NCI-H1694 treated with DMSO at 0.1 percent for 48 hours (cell line): ENCODE measurements around the gene SRRD.
A peak's percentile ranks its signal among the peaks of the same experiment; 100 is the strongest.

Experiments used
- DNase-seq: peaks from one replicate; lab custom pipeline; 2025; lab: John Stamatoyannopoulos, UW

SRRD gene

DNA sequence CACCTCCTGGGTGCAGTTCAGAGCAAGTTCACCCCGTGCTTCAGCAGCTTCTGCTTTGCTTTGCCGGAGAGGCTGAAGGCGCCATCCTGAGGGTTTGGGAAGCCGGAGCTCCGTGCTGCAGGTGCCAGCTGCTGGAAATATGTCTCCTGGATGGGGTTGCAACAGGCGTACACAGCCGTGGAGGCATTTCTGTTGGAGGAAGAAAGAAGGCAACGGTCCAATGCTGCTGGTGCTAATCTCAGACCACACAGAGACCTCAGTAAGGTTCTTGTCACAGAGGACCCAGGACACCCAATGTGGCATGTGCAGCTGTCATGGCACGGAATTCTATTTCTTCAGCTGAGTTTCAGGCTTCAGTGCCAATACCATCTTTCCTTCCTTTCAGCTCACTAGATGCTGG lies 30.5 kb upstream of the SRRD start:
- no peak for DNase-seq

DNA sequence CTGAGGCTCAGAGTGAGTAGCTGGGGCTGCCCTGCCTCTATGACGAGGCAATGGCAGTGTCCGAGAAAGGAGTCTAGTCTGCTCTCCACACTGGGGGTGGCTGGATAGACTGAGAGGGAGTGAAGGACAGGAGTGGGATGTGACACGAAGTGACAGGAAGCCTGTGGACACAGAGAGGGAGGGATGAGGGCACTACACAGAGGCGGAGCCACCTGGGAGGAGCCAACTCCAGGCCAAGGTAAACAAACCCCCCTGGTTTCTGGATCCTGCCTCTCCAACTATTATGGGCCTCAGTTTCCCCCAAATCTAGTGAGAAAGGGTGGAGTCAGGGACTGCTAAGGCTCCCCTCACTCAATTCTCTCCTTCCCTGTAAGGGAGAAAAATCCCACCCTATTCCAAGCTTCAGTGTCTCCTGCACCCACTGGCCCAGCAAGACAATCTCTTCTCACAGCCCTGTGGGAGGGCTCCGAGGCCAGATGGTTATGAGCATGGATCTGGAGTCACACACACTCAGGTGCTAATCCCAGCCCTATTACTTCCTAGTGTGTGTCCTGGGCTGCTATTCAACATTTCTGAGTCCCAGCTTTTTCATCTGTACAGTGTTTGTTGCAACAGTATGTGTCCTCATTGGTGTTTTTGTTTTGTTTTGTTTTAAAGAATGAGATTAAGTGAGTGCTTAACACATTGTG lies 29.7 kb upstream of the SRRD start:
- DNase-seq: no peak

DNA sequence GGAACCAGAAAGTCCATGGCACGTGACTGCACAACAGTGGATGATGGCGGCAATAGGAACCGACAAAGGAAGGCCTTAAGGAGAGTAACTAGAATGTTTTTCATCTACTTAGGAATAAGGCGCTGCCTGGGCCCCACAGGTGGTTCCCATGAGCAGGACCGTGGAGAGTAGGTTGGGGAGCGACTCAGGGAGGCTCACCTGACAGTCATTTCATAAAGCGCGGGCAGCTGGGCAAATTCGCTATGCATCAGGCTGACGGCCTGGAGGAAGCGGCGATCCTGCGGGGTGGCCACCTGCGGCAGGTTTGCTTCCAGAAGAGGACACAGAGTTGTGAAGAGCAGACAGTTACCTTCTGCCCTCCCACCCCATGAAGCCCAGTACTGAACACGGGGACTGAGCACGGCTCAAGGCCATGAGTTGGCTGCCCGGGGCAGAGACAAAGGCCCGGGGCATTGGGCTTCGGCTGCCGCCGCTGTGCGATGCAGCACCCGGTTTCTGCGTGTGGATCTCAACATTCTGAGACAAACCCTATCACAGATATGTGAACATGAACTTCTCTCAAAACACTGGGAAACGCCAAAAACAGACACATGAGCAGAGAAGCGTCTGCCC lies 25.9 kb upstream of the SRRD start:
- DNase-seq: no peak

DNA sequence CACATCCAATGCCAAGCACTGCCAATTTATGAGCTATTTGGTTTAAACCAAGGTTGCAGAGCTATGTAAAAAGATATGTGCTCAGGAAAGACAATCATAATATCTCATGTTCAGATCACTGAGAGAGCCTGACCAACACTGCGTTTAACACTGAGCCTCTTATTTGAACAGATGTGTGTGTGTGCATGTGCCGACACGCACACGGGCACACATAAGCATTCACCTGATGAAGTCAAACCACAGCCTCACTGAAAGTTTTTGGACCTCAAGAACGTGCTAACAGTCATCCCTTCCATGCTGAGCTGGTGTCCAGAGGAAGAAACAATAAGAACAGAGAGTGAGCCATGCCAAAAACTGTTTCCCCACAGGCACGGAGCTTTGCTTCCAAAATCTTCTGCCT lies 23.5 kb upstream of the SRRD start:
- no peak for DNase-seq

- DNase-seq: peak; percentile 42
These were observed 22.4 kb upstream of the SRRD start for GRCh38 chr22:26461188-26461810.

- DNase-seq: no peak
These were observed 21.6 kb upstream of the SRRD start for GRCh38 chr22:26462051-26462450.

GRCh38 chr22:26462641-26463040 lies 21.0 kb upstream of the SRRD start:
- DNase-seq: no peak

- DNase-seq: no peak
These were observed 20.5 kb upstream of the SRRD start for GRCh38 chr22:26463101-26463661.

- no peak for DNase-seq
These were observed 20.0 kb upstream of the SRRD start for GRCh38 chr22:26463688-26464087.

DNA sequence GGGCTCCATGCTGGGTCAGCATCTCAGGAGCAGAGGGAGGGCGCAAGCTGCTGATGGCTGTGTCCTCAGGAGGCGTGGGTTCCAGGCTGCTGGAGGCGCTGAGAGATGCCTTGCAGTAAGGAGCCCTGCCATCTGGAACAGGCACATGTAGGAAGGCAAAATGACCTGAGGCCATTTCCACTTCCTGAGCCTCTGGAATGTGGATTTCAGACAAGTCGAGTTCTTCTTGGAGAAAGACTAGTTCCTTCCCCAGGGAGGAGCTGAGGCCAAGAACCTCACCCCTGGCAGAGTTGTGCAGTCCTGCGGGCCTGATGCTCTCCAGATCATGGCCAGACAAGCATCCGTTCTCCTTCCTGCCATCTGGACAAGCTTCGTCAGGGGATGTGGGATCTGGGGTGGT lies 19.4 kb upstream of the SRRD start:
- no peak for DNase-seq

GRCh38 chr22:26466196-26466595 lies 17.5 kb upstream of the SRRD start:
- DNase-seq: peak; percentile 84

DNA sequence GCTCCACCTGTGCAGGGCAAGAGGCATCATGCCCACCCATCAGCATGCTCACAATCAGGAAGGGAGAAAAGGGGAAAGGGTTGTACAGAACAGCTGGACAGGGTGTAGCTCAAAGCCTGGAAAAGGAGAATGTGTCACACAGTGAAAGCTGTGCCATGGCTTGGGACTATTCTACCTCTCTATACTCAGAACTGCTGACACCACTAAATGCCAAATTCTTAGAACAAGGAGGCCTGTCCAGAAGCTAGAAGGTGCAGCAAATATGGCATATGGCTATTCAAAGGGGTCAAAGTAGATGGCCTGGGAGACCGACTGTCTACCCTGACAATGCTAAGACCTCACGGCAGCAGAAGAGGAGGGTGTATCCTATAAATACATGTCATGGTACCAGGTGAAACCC lies 12.9 kb upstream of the SRRD start:
- DNase-seq: no peak

GRCh38 chr22:26471522-26471921 lies 12.2 kb upstream of the SRRD start:
- no peak for DNase-seq

DNA sequence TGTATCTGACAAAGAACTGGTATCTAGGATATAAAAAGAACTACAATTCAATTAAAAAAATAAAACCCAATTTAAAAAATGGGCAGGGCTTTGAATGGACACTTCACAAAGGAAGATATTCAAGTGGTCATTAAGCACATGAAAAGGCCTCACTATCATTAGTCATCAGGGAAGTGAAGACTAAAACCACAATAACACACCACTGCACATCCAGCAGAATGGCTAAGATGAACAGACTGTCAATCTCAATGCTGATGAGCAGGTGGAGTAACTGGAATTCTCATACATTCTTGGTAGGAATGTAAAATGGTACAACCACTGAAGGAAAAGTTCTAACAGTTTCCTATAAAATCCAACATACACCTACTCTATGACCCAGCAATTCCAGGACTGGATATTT lies 9.0 kb upstream of the SRRD start:
- DNase-seq: no peak

- no peak for DNase-seq
These were observed 6.9 kb upstream of the SRRD start for GRCh38 chr22:26476705-26477340.

DNA sequence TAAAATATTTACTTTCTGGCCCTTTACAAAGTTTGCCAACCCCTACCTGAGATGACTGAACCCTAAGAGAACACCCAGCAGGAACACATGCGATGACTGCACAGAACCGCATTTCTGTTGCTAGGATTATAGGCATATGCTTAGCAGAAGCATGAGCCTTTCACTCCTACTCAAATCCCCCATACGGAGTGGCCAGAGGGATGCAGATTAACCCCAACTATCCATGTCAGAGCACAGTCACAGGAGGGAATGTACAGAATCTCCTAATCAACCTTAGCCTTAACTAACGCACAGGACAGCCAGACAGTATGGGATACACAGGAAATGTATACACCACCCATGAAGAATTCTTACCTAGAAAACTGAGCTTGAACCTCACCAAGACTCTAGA lies 6.3 kb upstream of the SRRD start:
- no peak for DNase-seq

- peak; percentile 35 for DNase-seq
These were observed 4.5 kb upstream of the SRRD start for GRCh38 chr22:26479043-26479791.

DNA sequence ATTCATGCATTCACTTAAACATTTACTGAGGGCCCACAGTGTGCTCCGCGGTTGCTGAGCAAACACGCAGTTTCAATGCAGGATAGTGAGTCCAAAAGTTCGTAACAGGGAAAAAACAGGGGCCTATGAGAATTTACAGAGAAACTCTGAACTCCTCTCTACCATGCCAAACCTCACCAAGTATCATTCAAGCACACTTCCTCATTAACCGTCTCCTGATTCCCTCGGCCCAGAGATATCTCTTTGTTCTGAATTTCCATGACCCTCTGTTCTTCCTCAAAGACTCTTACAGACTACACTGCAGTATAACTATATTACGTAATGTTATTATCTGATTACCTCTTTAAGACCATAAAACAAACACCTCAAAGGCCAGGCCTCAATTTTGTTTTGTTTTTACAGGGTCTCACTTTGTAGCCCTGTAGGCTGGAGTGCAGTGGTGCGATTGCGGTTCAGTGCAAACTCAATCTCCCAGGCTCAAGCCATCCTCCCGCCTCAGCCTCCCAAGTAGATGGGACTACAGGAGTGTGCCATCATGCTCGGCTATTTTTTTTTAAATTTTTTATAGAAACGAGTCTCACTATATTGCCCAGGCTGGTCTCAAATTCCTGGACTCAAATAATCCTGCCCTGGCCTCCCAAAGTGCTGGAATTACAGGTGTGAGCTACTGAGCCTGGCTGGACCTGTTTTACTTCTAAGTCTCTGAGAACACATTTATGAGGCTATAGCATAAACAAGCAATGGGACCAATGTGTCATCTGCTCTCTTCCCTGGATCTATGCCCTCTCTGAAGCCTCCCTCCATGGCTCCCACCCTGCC lies 3.7 kb upstream of the SRRD start:
- DNase-seq: no peak

- no peak for DNase-seq
These were observed 3.1 kb upstream of the SRRD start for GRCh38 chr22:26480611-26480932.

DNA sequence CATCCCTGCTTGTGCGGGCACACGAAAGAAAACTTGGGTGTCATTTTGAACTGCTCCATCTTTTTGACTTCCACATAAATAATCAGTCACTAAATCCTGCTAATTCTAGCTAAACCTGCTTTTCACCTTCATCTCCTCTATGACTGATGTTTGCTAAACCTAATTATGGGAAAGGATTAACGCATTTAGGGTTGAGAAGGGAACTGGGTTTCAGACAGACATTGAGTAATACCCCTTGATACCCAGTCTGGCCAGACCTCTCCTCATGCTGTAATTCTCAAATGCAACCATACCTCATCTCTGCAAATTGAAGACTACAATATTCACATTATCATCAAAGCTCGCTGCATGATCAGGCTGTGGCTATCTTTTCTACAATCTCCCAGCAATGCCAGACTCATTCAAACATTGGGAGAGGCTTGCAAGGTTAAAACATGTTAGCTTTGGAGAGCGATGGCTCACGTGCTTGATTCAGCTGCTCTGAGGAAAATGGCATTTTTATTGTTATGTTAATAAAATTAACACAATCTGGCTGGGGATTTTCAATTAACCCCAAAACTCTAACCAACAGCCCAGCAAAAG lies 2.5 kb upstream of the SRRD start:
- DNase-seq: no peak

DNA sequence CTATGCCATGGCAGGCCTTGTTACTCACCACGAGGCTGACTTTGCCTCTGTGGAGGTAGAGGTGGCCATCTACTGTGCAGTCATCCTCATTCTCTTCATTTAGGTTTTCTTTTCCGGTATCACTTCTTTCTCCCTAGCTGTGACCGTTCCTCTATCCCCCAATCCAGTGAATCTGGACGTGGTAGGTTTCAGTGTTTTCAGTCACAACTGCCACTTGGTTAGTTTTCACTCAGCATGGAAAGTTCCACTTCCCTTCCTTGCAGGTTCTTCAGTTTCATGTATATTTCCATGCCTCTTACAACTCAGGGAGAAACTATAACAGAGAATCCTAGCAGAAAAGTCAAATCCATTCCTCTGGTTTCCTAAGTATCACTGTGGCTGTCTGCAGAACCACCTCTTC lies 2.0 kb upstream of the SRRD start:
- no peak for DNase-seq
